Stomach (tissue), 4 donors: ENCODE measurements around the gene PANX1.

Experiments used
- CTCF ChIP-seq, 7 experiments: fragments of 450-650 bp in 4 of 7; fragments of 200-600 bp in 3 of 7; sonication (generic) in 3 of 7; IDR thresholded peaks; one replicate each; pipeline ENCODE4 v1.5.1; 2016 to 2019; ENCODE audit warnings: antibody characterized with exemption in 7 of 7, control low read depth in 2 of 7, mild to moderate bottlenecking in 1 of 7
- EP300 ChIP-seq: sonication (generic); formaldehyde crosslinking; IDR thresholded peaks from one replicate; pipeline ENCODE4 v1.6.1; 2017; ENCODE audit warnings: antibody characterized with exemption
- POLR2AphosphoS5 ChIP-seq, 3 donors: sonication (generic); formaldehyde crosslinking; IDR thresholded peaks; one replicate each; pipeline ENCODE4 v1.6.1; 2016; ENCODE audit warnings: antibody characterized with exemption in 3 of 3

- TF ChIP-seq CTCF (IDR thresholded peaks at IDR 0.05) (no peak), POLR2AphosphoS5 (IDR thresholded peaks at IDR 0.05) (no peak), EP300 (no peak)
These were observed 10.8 kb upstream of the PANX1 start for GRCh38 chr11:94117871-94118270.
